ENCODE measurements around the gene ZDHHC12.

GRCh38 chr9:128716581-128717254, 7.2 kb downstream of the ZDHHC12 start:
- TF ChIP-seq CTCF (IDR thresholded peaks at IDR 0.05) (no peak), POLR2AphosphoS5 (IDR thresholded peaks at IDR 0.05) (no peak)
